CD4-positive, alpha-beta T cell (primary cell): ENCODE measurements around the gene ACVR1. TPM values are rescaled to one million over a fixed set of nuclear protein-coding genes. Genes with fewer than 3 reads are reported as not detected.

Experiments
- ATAC-seq: fragments of 200-7000 bp; cut with Tn5 transposase; one replicate; pipeline ENCODE4 v1.10.0; 2022; ENCODE audit warnings: mild to moderate bottlenecking; ENCODE audit not compliant: poor library complexity
- CTCF ChIA-PET: fragments of 350-600 bp; sonication (Branson Sonifier 250); formaldehyde crosslinking; loops from one replicate; lab custom pipeline; 2021; ENCODE audit warnings: antibody characterized with exemption, inconsistent platforms; lab: Charles Lee
- POLR2A ChIA-PET: fragments of 350-600 bp; sonication (Branson Sonifier 250); formaldehyde crosslinking; loops from one replicate; lab custom pipeline; 2021; ENCODE audit warnings: antibody characterized with exemption, inconsistent platforms; lab: Charles Lee
- DNase-seq, 14 experiments: peaks; one replicate each; pipeline ENCODE4 v3.0.0-alpha.2; 2013 to 2020; ENCODE audit warnings: mixed read lengths in 2 of 14
- H3K27ac ChIP-seq, 2 donors: one replicate each; pipeline versions ENCODE4 v1.5.1 to v1.7.0; 2013; ENCODE audit warnings: low read length in 2 of 2, low read depth in 1 of 2, mild to moderate bottlenecking in 1 of 2
- H3K27me3 ChIP-seq, 2 experiments: 1 replicate in 1 of 2; 2 replicates in 1 of 2; pipeline versions ENCODE4 v1.6.1 to v1.7.0; 2013; ENCODE audit warnings: low read length in 2 of 2, control low read depth in 1 of 2, mild to moderate bottlenecking in 1 of 2, moderate library complexity in 1 of 2; ENCODE audit not compliant: insufficient read depth in 2 of 2, control insufficient read depth in 1 of 2
- H3K36me3 ChIP-seq: one replicate; pipeline ENCODE4 v1.6.1; 2013; ENCODE audit warnings: low read length, control low read depth; ENCODE audit not compliant: insufficient read depth
- H3K4me1 ChIP-seq: one replicate; pipeline ENCODE4 v1.6.1; 2013; ENCODE audit warnings: low read length, control low read depth; ENCODE audit not compliant: insufficient read depth
- H3K4me3 ChIP-seq: one replicate; pipeline ENCODE4 v1.5.1; 2013; ENCODE audit warnings: mild to moderate bottlenecking, low read length, moderate library complexity
- H3K9me3 ChIP-seq, 2 experiments: 1 replicate in 1 of 2; 2 replicates in 1 of 2; pipeline versions ENCODE4 v1.6.1 to v1.7.0; 2013; ENCODE audit warnings: low read length in 2 of 2, mild to moderate bottlenecking in 2 of 2, control low read depth in 1 of 2, moderate library complexity in 1 of 2; ENCODE audit not compliant: control insufficient read depth in 1 of 2, insufficient read depth in 1 of 2
- H3K27ac Mint-ChIP-seq: one replicate; pipeline ENCODE4 v1.8.0; 2020; ENCODE audit warnings: mixed read lengths
- H3K27me3 Mint-ChIP-seq: one replicate; pipeline ENCODE4 v1.8.0; 2021; ENCODE audit warnings: mixed read lengths
- H3K36me3 Mint-ChIP-seq: one replicate; pipeline ENCODE4 v1.8.0; 2021; ENCODE audit warnings: low read depth, mixed read lengths
- H3K4me1 Mint-ChIP-seq: one replicate; pipeline ENCODE4 v1.8.0; 2021; ENCODE audit warnings: low read depth, mixed read lengths
- H3K4me3 Mint-ChIP-seq: one replicate; pipeline ENCODE4 v1.8.0; 2020; ENCODE audit warnings: mild to moderate bottlenecking, mixed read lengths
- H3K9me3 Mint-ChIP-seq: one replicate; pipeline ENCODE4 v1.8.0; 2020; ENCODE audit warnings: mixed read lengths
- intact Hi-C, 2 experiments: fragments of 100-400 bp; cut with DNase I in 1 of 2; cut with micrococcal nuclease in 1 of 2; formaldehyde crosslinking; loops; one replicate each; pipeline versions ENCODE4 v1.15.1 to v1.9.0; 2023 to 2025; cut with DNase I, micrococcal nuclease
- total RNA-seq, 174 experiments: library from RNA in 2 of 174; stranded (reverse) in 2 of 174; gene quantifications; one replicate each; pipeline ENCODE4 v1.2.3 and lab custom pipeline; 2021 to 2026
- TF ChIP-seq, protein P1 (sequence below): fragments of 200-600 bp; IDR thresholded peaks from one replicate; pipeline ENCODE4 v1.8.0; 2022; ENCODE audit warnings: antibody characterized with exemption, mild to moderate bottlenecking

Gene ACVR1
- total RNA-seq, 2 experiments from 2014 or later, result 14.3 to 16.7 TPM

DNA sequence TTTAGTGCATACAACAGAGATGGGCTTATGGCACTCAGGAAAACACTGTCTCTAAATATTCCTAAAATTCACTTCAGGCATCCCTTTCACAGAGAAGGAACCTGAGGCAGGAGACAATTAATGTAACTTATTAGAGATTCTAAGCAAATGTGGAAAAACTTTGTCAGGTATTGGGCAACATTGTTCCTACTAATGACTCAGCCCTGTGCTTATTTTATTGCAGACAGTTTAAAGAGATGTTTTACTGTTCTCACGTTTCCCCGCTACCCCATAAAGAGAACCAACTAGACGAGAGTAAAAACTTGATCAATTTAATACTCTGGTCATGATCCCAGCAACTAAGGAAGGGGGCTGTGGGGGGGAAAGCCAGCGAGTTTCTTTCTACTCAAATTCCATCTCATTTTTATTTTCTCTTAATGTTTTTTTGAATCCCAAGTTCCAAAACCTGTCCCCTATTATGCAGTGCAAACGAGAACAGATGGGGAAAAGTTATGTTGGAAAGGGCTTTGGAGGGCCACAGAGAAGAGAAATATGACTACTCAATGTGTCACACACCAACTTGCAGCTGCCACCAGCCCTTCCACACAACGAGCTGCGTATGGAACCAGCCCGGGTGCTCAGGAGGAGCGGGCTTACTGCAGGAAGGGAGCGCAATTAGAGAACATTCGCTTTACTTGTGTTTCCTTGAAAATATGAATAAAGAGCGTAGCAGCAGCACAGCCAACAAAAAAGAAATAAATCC lies 18.7 kb upstream of the ACVR1 start:
- H3K4me3 ChIP-seq, result no peak overlapping the region
- Mint-ChIP-seq H3K4me1 (peaks cover 92% of the 10 kb centered on the region), H3K36me3 (no peaks in the 10 kb centered on the region), H3K4me3 (no peak overlapping the region), H3K27me3 (no peaks in the 10 kb centered on the region), H3K9me3 (no peaks in the 10 kb centered on the region), H3K27ac (peak overlapping the region; percentile 85)
- peaks cover 62% of the 10 kb centered on the region for H3K4me1 ChIP-seq
- ATAC-seq (no peak), DNase-seq (no peak)
- H3K36me3 ChIP-seq, result no peaks in the 10 kb centered on the region
- TF ChIP-seq, protein P1, sequence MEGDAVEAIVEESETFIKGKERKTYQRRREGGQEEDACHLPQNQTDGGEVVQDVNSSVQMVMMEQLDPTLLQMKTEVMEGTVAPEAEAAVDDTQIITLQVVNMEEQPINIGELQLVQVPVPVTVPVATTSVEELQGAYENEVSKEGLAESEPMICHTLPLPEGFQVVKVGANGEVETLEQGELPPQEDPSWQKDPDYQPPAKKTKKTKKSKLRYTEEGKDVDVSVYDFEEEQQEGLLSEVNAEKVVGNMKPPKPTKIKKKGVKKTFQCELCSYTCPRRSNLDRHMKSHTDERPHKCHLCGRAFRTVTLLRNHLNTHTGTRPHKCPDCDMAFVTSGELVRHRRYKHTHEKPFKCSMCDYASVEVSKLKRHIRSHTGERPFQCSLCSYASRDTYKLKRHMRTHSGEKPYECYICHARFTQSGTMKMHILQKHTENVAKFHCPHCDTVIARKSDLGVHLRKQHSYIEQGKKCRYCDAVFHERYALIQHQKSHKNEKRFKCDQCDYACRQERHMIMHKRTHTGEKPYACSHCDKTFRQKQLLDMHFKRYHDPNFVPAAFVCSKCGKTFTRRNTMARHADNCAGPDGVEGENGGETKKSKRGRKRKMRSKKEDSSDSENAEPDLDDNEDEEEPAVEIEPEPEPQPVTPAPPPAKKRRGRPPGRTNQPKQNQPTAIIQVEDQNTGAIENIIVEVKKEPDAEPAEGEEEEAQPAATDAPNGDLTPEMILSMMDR, result no peak
- no peaks in the 10 kb centered on the region for H3K27me3 ChIP-seq
- intact Hi-C loops, result loop anchor here (2.0 to 10.0 kb wide), 6 partner anchors 18 to 1570 kb away; partner anchors contain the start of genes ACVR1 (in 1 of the 2), ACVR1C (in 1 of the 2) and WDSUB1 (in 1 of the 2)
- no peaks in the 10 kb centered on the region for H3K9me3 ChIP-seq
- ChIA-PET CTCF (interaction anchor here (1.3 to 1.7 kb wide), 2 partner anchors 18 kb away, joined by 5 to 12 read pairs; partner anchors contain the start of gene ACVR1), POLR2A (interaction anchor here (0.9 to 7.1 kb wide), 2 partner anchors 19 to 456 kb away, joined by 3 to 83 read pairs; partner anchors contain the start of gene ACVR1)
- peak overlapping the region in 1 of 2 donors; percentile 13 for H3K27ac ChIP-seq

DNA sequence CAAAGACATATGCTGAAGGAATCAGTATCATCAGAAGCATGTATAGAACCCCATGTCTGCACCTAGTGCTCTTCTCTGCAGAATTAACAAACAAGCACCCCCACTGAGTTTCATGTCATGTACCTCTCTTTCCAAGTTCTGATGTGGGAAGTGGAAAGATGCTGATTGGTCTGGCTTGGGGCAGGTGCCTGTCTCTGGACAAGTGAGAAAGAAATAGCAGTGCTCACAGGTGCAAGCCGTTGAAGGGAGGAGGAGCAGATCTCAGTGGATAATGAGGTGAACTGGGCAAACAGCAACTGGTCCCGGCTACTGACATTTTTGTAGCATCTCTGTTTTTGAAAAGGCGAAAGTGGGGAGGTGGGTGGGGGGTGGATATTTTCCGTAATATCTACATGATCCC lies 17.5 kb upstream of the ACVR1 start:
- Mint-ChIP-seq H3K4me1 (peaks cover 83% of the 10 kb centered on the region), H3K4me3 (no peak overlapping the region), H3K9me3 (no peaks in the 10 kb centered on the region), H3K27ac (peak overlapping the region; percentile 73), H3K27me3 (no peaks in the 10 kb centered on the region), H3K36me3 (no peaks in the 10 kb centered on the region)
- Histone ChIP-seq H3K36me3 (no peaks in the 10 kb centered on the region), H3K4me1 (peaks cover 52% of the 10 kb centered on the region), H3K27me3 (no peaks in the 10 kb centered on the region), H3K4me3 (no peak overlapping the region), H3K9me3 (no peaks in the 10 kb centered on the region), H3K27ac (no peak overlapping the region)
- no peak for ATAC-seq
- TF ChIP-seq, protein P1, result no peak
- intact Hi-C loops, result loop anchor here (2.0 to 10.0 kb wide), 6 partner anchors 17 to 1569 kb away; partner anchors contain the start of genes ACVR1 (in 1 of the 2), ACVR1C (in 1 of the 2) and WDSUB1 (in 1 of the 2)
- CTCF ChIA-PET, result interaction anchor here (1.3 kb wide), 1 partner anchor 17 kb away, joined by 5 read pairs; the partner anchor contains the start of gene ACVR1
- DNase-seq, result no peak
- POLR2A ChIA-PET, result no interaction called here

DNA sequence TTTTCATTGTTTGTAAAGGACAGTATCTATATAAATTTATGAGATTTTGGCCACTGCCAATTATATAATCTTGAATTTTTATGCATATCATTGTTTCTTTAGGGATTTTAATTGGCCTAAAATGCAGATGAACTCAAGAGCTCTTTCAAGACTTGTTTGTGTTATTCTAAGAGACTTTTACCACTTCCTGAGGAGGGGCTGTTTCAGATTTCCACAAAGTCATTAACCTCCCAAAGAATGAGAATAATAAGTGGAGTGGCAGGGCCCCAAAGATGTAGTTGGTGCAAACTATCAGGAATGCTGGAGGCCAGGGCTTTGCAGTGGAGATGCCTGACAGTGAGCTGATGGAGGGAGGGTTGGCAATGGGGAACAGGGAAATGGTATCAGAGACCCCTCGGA lies 15.5 kb upstream of the ACVR1 start:
- POLR2A ChIA-PET, result interaction anchor here (0.7 to 2.2 kb wide), 4 partner anchors 11 to 451 kb away, joined by 3 to 42 read pairs (median 6); partner anchors contain the start of gene ACVR1
- H3K4me3 Mint-ChIP-seq, result peak overlapping the region; percentile 69

More for the DNA sequence above, 15.5 kb upstream of the ACVR1 start:
- H3K4me3 ChIP-seq, result peak overlapping the region; percentile 19
- no peaks in the 10 kb centered on the region for H3K9me3 Mint-ChIP-seq
- ATAC-seq, result peak; percentile 49
- peak in 1 of 14 experiments; percentile 53 for DNase-seq
- H3K4me1 Mint-ChIP-seq, result peaks cover 70% of the 10 kb centered on the region
- peak overlapping the region; percentile 73 for H3K27ac Mint-ChIP-seq
- peaks cover 33% of the 10 kb centered on the region for H3K4me1 ChIP-seq
- TF ChIP-seq, protein P1, result no peak
- no peaks in the 10 kb centered on the region for H3K9me3 ChIP-seq
- intact Hi-C loops, result loop anchor here (5.0 to 10.0 kb wide), 5 partner anchors 107 to 1567 kb away; partner anchors contain the start of genes ACVR1C (in 1 of the 2) and WDSUB1 (in 1 of the 2)
- H3K27me3 Mint-ChIP-seq, result no peaks in the 10 kb centered on the region
- CTCF ChIA-PET, result interaction anchor here (1.0 to 3.4 kb wide), 3 partner anchors 10 to 589 kb away, joined by 3 to 16 read pairs (median 4); partner anchors contain the start of gene ACVR1
- no peaks in the 10 kb centered on the region for H3K27me3 ChIP-seq
- H3K36me3 Mint-ChIP-seq, result no peaks in the 10 kb centered on the region
- no peaks in the 10 kb centered on the region for H3K36me3 ChIP-seq
- peak overlapping the region in 1 of 2 donors; percentile 8 for H3K27ac ChIP-seq
